GM21723 (cell line): ENCODE data around the gene LIPC.

Source experiments
- ATAC-seq: cut with Tn5 transposase; IDR thresholded peaks from one replicate; pipeline ENCODE4 v1.9.1; 2021; ENCODE audit warnings: mild to moderate bottlenecking, moderate library complexity; ENCODE audit not compliant: unreplicated experiment

The LIPC gene

GRCh38 chr15:58472221-58472620 lies 40.4 kb downstream of the LIPC start:
- no peak for ATAC-seq

- ATAC-seq, result no peak
Observed at GRCh38 chr15:58472821-58473581, 41.2 kb downstream of the LIPC start.

- ATAC-seq, result no peak
Observed at GRCh38 chr15:58473724-58474123, 41.9 kb downstream of the LIPC start.

- no peak for ATAC-seq
Observed at GRCh38 chr15:58474741-58475323, 43.0 kb downstream of the LIPC start.

- ATAC-seq, result no peak
Observed at GRCh38 chr15:58475573-58476524, 44.1 kb downstream of the LIPC start.

- no peak for ATAC-seq
Observed at GRCh38 chr15:58476525-58477162, 44.9 kb downstream of the LIPC start.

- no peak for ATAC-seq
Observed at GRCh38 chr15:58477170-58477569, 45.4 kb downstream of the LIPC start.

- ATAC-seq, result no peak
Observed at GRCh38 chr15:58478035-58478434, 46.2 kb downstream of the LIPC start.

GRCh38 chr15:58478579-58478978 lies 46.8 kb downstream of the LIPC start:
- ATAC-seq, result no peak

- no peak for ATAC-seq
Observed at GRCh38 chr15:58479941-58480340, 48.1 kb downstream of the LIPC start.

- no peak for ATAC-seq
Observed at GRCh38 chr15:58483376-58483775, 51.6 kb downstream of the LIPC start.

- no peak for ATAC-seq
Observed at GRCh38 chr15:58484791-58485600, 53.2 kb downstream of the LIPC start.

GRCh38 chr15:58486062-58486461 lies 54.3 kb downstream of the LIPC start:
- no peak for ATAC-seq

- ATAC-seq, result no peak
Observed at GRCh38 chr15:58486564-58486963, 54.8 kb downstream of the LIPC start.

- no peak for ATAC-seq
Observed at GRCh38 chr15:58487041-58487723, 55.4 kb downstream of the LIPC start.

GRCh38 chr15:58487724-58488120 lies 55.9 kb downstream of the LIPC start:
- ATAC-seq, result no peak

- ATAC-seq, result no peak
Observed at GRCh38 chr15:58489289-58490085, 57.7 kb downstream of the LIPC start.

- no peak for ATAC-seq
Observed at GRCh38 chr15:58490086-58490887, 58.5 kb downstream of the LIPC start.
